WTC11 (cell line): ENCODE measurements around the gene MIA. TPM values are rescaled to one million over a fixed set of nuclear protein-coding genes. Genes with fewer than 3 reads are reported as not detected.
"Not testable (repeated sequence)": the region's sequence is repeated elsewhere in the genome, so short reads cannot be mapped to it uniquely, and the experiment has no call there.

ENCODE experiments used
- ATAC-seq: fragments of 200-7000 bp; cut with Tn5 transposase; 2 replicates; pipeline ENCODE4 v1.10.0; 2021; ENCODE audit warnings: mild to moderate bottlenecking, moderate library complexity
- CTCF ChIA-PET: fragments of 300-600 bp; sonication (Branson Sonifier 250); formaldehyde crosslinking; loops from one replicate; lab custom pipeline; 2021; ENCODE audit warnings: antibody characterized with exemption; lab: Charles Lee
- POLR2A ChIA-PET: fragments of 350-600 bp; sonication (Branson Sonifier 250); formaldehyde crosslinking; loops from one replicate; lab custom pipeline; 2021; ENCODE audit warnings: antibody characterized with exemption; lab: Charles Lee
- DNase-seq: peaks from one replicate; pipeline ENCODE4 v3.0.0; 2021; ENCODE audit warnings: low spot score
- H3K27ac Mint-ChIP-seq: 2 replicates; pipeline ENCODE4 v1.8.0; 2021; ENCODE audit warnings: mixed read lengths
- H3K27me3 Mint-ChIP-seq: 2 replicates; pipeline ENCODE4 v1.8.0; 2021; ENCODE audit warnings: low read depth, mild to moderate bottlenecking, moderate library complexity, mixed read lengths
- H3K36me3 Mint-ChIP-seq: 2 replicates; pipeline ENCODE4 v1.8.0; 2021; ENCODE audit warnings: mixed read lengths
- H3K4me1 Mint-ChIP-seq: 2 replicates; pipeline ENCODE4 v1.8.0; 2022; ENCODE audit warnings: mixed read lengths
- H3K4me3 Mint-ChIP-seq: 2 replicates; pipeline ENCODE4 v1.8.0; 2021; ENCODE audit warnings: mild to moderate bottlenecking, moderate library complexity, mixed read lengths
- H3K9me3 Mint-ChIP-seq: 2 replicates; pipeline ENCODE4 v1.8.0; 2021; ENCODE audit warnings: mixed read lengths
- CREB1 ChIP-seq: sonication (generic); formaldehyde crosslinking; IDR thresholded peaks from 2 replicates; pipeline ENCODE4 v1.8.0; 2023; ENCODE audit warnings: mild to moderate bottlenecking, missing genetic modification reagents
- E2F5 ChIP-seq: sonication (generic); formaldehyde crosslinking; IDR thresholded peaks from 2 replicates; pipeline ENCODE4 v1.8.1; 2022; ENCODE audit warnings: mild to moderate bottlenecking, moderate library complexity, missing genetic modification reagents
- EMX1 ChIP-seq: fragments of 250-450 bp; sonication (Bioruptor Pico); IDR thresholded peaks from 2 replicates; pipeline ENCODE4 v1.8.0; 2021; ENCODE audit warnings: mild to moderate bottlenecking
- ESRRA ChIP-seq: sonication (generic); formaldehyde crosslinking; IDR thresholded peaks from 2 replicates; pipeline ENCODE4 v1.8.1; 2022; ENCODE audit warnings: mild to moderate bottlenecking, missing genetic modification reagents, borderline replicate concordance
- NR1H2 ChIP-seq: sonication (generic); formaldehyde crosslinking; IDR thresholded peaks from 2 replicates; pipeline ENCODE4 v1.9.0; 2021; ENCODE audit warnings: mild to moderate bottlenecking, moderate library complexity, missing genetic modification reagents
- NR3C1 ChIP-seq: sonication (generic); formaldehyde crosslinking; conservative IDR thresholded peaks from 2 replicates; pipeline ENCODE4 v1.8.1; 2023; ENCODE audit warnings: low read depth, mild to moderate bottlenecking, missing genetic modification reagents
- SMAD4 ChIP-seq: sonication (generic); formaldehyde crosslinking; IDR thresholded peaks from 2 replicates; pipeline ENCODE4 v1.8.0; 2022; ENCODE audit warnings: mild to moderate bottlenecking, missing genetic modification reagents
- STAT6 ChIP-seq: sonication (generic); formaldehyde crosslinking; conservative IDR thresholded peaks from 2 replicates; pipeline ENCODE4 v1.8.1; 2023; ENCODE audit warnings: mild to moderate bottlenecking, low read depth, missing genetic modification reagents, moderate library complexity
- TEAD4 ChIP-seq: sonication (generic); formaldehyde crosslinking; IDR thresholded peaks from 2 replicates; pipeline ENCODE4 v1.8.0; 2022; ENCODE audit warnings: mild to moderate bottlenecking, missing genetic modification reagents
- ZNF121 ChIP-seq: sonication (generic); formaldehyde crosslinking; IDR thresholded peaks from 2 replicates; pipeline ENCODE4 v1.8.0; 2023; ENCODE audit warnings: missing genetic modification reagents
- ZNF317 ChIP-seq: sonication (generic); formaldehyde crosslinking; IDR thresholded peaks from 2 replicates; pipeline ENCODE4 v1.8.1; 2023; ENCODE audit warnings: low read depth, mild to moderate bottlenecking, moderate library complexity, missing genetic modification reagents, borderline replicate concordance
- ZNF396 ChIP-seq: fragments of 250-450 bp; sonication (Bioruptor Pico); IDR thresholded peaks from 2 replicates; pipeline ENCODE4 v1.8.0; 2021; ENCODE audit warnings: mild to moderate bottlenecking, moderate library complexity, borderline replicate concordance
- ZNF416 ChIP-seq: fragments of 250-450 bp; sonication (Bioruptor Pico); IDR thresholded peaks from 2 replicates; pipeline ENCODE4 v1.9.0; 2021; ENCODE audit warnings: mild to moderate bottlenecking, inconsistent platforms
- total RNA-seq: library from RNA; stranded (reverse); gene quantifications from 3 replicates; pipeline ENCODE4 v1.2.3, GENCODE V29; 2021
- TF ChIP-seq, protein P1 (sequence below): sonication (generic); formaldehyde crosslinking; IDR thresholded peaks from 2 replicates; pipeline ENCODE4 v1.8.0; 2022; ENCODE audit warnings: mild to moderate bottlenecking, missing genetic modification reagents
- TF ChIP-seq, protein P2 (sequence below): sonication (generic); formaldehyde crosslinking; IDR thresholded peaks from 2 replicates; pipeline ENCODE4 v1.8.1; 2022; ENCODE audit warnings: low read depth, mild to moderate bottlenecking, moderate library complexity, missing genetic modification reagents, borderline replicate concordance

MIA gene
- total RNA-seq, 1 experiment from 2014 or later = not detected

- ATAC-seq (no peak), DNase-seq (no peak)
- Mint-ChIP-seq H3K4me3 (no peak overlapping the region), H3K36me3 (peaks cover 39% of the 10 kb centered on the region), H3K27me3 (no peaks in the 10 kb centered on the region), H3K27ac (no peak overlapping the region), H3K4me1 (no peaks in the 10 kb centered on the region), H3K9me3 (peaks cover 4% of the 10 kb centered on the region; the same call in 1 of the 2 replicates)
- ChIA-PET CTCF (no interaction called here), POLR2A (no interaction called here)
- TF ChIP-seq, protein P1, sequence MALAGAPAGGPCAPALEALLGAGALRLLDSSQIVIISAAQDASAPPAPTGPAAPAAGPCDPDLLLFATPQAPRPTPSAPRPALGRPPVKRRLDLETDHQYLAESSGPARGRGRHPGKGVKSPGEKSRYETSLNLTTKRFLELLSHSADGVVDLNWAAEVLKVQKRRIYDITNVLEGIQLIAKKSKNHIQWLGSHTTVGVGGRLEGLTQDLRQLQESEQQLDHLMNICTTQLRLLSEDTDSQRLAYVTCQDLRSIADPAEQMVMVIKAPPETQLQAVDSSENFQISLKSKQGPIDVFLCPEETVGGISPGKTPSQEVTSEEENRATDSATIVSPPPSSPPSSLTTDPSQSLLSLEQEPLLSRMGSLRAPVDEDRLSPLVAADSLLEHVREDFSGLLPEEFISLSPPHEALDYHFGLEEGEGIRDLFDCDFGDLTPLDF = no peak
- TF ChIP-seq ZNF317 (CRISPR knock-in tag) (no peak), ESRRA (CRISPR knock-in tag) (no peak), SMAD4 (no peak), EMX1 (CRISPR knock-in tag) (no peak), NR1H2 (no peak), E2F5 (CRISPR knock-in tag) (no peak), ZNF121 (CRISPR knock-in tag) (no peak), TEAD4 (no peak), CREB1 (no peak), NR3C1 (no peak), ZNF396 (CRISPR knock-in tag) (no peak), ZNF416 (no peak)
- TF ChIP-seq, protein P2, sequence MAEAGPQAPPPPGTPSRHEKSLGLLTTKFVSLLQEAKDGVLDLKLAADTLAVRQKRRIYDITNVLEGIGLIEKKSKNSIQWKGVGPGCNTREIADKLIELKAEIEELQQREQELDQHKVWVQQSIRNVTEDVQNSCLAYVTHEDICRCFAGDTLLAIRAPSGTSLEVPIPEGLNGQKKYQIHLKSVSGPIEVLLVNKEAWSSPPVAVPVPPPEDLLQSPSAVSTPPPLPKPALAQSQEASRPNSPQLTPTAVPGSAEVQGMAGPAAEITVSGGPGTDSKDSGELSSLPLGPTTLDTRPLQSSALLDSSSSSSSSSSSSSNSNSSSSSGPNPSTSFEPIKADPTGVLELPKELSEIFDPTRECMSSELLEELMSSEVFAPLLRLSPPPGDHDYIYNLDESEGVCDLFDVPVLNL (CRISPR knock-in tag) = no peak
- TF ChIP-seq, all 79 proteins: peak for 0
These were observed 49.0 kb upstream of the MIA start for GRCh38 chr19:40726279-40726678.

DNA sequence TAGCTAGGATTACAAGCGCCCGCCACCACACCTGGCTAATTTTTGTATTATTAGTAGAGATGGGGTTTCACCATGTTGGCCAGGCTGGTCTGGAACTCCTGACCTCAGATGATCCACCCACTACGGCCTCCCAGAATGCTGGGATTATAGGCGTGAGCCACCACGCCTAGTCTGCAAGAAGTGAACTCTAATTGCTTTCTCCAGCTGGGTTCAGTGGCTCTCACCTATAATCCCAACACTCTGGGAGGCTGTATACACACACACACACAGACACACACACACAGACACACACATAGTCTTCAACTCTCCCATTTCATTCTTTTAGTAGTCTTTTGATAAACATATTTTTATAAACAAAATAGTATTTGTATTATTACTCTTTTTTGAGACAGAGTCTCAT lies 45.3 kb upstream of the MIA start:
- POLR2A ChIA-PET, H3K9me3 Mint-ChIP-seq, H3K4me3 Mint-ChIP-seq, H3K27ac Mint-ChIP-seq, H3K27me3 Mint-ChIP-seq, ATAC-seq, DNase-seq, H3K4me1 Mint-ChIP-seq, CTCF ChIA-PET: not testable (repeated sequence)
- H3K36me3 Mint-ChIP-seq = peaks cover 41% of the 10 kb centered on the region

DNA sequence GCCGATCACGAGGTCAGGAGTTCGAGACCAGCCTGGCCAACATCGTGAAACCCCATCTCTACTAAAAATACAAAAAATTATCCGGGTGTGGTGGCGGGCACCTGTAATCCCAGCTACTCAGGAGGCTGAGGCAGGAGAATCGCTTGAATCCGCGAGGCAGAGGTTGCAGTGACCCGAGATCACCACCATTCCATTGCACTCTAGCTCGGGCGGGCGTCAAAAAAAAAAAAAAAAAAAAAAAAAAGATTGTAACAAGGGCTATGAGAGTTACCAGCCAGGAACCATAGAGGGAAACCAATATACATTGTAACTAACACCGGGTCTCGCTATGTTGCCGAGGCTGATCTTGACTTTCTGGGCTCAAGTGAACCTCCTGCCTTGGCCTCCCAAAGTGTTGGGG lies 43.0 kb upstream of the MIA start:
- POLR2A ChIA-PET = interaction anchor here (0.6 to 0.7 kb wide), 2 partner anchors 112 to 1762 kb away, joined by 3 read pairs; no protein-coding TSS in a partner anchor
- H3K4me1 Mint-ChIP-seq, H3K27me3 Mint-ChIP-seq, H3K9me3 Mint-ChIP-seq, CTCF ChIA-PET, H3K4me3 Mint-ChIP-seq, DNase-seq, H3K27ac Mint-ChIP-seq, ATAC-seq: not testable (repeated sequence)
- H3K36me3 Mint-ChIP-seq = peaks cover 47% of the 10 kb centered on the region

- no peaks in the 10 kb centered on the region for H3K27me3 Mint-ChIP-seq
- H3K27ac Mint-ChIP-seq = no peak overlapping the region
- H3K9me3 Mint-ChIP-seq = no peaks in the 10 kb centered on the region
- CTCF ChIA-PET = no interaction called here
- H3K4me1 Mint-ChIP-seq = no peaks in the 10 kb centered on the region
- peaks cover 48% of the 10 kb centered on the region for H3K36me3 Mint-ChIP-seq
- H3K4me3 Mint-ChIP-seq = no peak overlapping the region
- TF ChIP-seq STAT6 (CRISPR knock-in tag) = no peak
- no peak for ATAC-seq
- no peak for DNase-seq
- POLR2A ChIA-PET = no interaction called here
These were observed 42.2 kb upstream of the MIA start for GRCh38 chr19:40733149-40733548.
